SKM-1 (cell line): ENCODE measurements around the gene VPS26C.
"Not testable (repeated sequence)": the region's sequence is repeated elsewhere in the genome, so short reads cannot be mapped to it uniquely, and the experiment has no call there.

Experiments
- DNase-seq: peaks from one replicate; lab custom pipeline; 2025; ENCODE audit not compliant: unreplicated experiment; lab: John Stamatoyannopoulos, UW

The VPS26C gene

DNA sequence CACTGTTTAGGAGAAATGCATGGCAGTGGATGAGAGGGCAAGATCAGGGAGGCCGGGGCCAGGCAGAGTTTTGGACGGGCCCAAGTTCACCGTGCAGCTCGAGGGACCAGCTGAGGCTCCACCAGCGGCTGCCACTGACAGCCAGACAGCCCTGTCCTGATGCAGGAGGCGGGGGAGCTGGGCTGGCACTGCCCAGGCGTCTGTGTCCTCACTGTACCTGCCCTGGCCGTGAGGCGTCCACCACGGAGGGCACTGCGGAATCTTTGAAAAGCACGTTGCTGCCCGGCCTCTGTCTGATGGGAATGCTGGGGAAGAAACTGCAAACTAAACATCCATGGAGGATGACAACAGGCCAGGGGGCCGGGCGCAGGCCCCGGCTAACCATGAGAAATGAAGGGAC lies 35.5 kb downstream of the VPS26C start:
- DNase-seq, result no peak

DNA sequence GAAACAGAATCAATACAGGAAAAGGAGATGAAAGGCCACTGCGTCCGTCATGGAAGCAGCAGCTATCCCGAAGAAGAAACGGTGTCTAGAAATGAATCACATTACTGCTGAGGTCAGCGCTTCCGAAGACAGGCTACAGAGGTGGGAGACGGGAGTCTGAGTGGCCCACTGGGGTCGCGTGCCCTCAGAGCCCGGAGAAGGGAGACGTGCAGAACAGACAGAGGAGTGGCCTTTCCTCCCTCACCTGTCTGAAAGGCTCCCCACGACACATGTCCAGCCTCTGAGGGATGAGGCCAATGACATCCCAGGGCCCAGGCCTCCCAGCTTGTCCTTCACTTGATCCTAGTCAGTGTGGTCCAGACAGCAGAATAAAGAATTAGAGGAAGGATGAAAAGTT lies 35.9 kb downstream of the VPS26C start:
- DNase-seq, result no peak

DNA sequence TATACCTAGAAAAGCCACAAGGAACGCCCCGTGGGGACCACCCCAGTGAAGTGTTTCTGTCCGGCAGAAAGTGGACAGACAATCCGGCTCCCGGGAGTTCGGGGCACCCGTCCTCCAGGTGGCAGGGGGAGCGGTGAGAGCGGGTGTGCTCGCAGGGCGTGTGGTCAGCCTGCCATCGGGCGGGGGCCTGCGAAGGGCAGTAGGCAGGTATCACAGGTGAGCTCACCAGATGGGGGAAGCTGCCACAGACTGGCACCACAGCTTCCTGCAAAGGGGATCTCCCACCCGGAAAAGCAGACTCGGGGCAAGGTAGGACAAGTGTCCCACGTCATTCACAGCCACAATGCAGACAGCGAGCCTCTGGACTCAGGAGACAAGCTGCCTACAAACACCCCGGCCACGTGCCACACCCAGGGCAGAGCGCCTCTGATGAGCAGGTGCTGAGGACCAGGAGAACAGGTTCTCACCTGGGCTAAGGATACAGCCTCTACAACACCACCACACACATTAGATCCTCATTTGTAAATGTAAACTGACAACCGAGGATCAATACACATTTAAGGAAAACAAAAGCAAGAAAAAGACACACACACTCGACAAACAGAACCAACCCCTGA lies 36.4 kb downstream of the VPS26C start:
- DNase-seq, result no peak

DNA sequence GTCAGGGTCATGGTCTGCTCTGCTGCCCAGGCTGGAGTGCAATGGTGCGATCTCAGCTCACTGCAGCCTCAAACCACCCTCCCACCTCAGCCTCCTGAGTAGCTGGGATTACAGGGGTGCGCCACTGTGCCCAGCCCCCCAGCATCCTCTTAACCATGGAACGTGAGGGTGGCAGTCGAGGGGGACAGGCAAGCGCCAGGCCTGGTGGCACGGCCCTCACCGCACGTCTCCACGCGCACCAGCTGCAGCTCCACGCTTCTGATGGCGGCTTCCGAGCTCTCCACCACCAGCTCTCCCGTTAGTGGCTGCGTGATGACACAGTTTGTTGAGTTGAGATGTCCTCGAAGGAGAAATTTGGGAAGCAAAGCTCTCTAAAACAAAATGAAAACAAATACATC lies 39.1 kb downstream of the VPS26C start:
- no peak for DNase-seq

DNA sequence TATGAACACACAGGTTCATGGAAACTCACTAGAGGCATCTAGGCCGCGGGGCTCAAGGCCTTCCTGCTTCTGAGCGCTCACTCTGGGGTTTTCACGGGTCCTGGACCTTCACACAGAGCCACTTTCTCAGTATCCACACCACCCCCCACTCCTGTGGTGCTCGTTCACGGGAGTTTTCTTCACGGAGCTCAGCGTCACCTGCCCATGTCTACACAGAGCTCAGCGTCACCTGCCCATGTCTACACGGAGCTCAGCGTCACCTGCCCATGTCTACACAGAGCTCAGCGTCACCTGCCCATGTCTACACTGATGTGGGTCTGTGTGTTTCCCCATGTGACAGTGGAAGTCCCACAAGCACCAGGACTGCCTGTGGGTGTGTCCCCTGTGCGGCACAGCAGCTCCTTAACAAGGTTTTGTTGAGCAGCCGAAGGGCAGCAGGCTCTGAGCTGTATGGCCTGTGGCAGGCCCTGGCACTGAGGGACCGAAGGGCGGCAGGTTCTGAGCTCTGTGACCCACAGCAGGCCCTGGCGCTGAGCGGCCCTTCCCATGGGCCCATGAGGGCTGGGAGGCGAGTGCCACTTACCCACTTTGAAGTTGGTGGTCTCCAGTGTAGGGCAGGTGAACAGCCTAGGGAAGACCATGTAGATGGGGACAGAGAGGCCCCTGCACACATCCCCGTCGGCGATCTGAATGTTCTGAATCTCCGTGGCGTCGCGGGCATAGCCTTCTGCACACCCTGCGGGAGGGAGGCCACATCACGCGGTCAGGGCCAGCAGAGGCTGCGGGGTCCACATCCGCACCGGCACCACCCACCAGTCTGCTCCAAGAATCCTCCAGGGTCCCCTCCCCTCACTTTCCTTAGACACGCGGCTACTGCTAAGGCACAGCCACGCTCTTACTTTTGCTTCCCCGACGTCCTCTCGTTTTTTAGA lies 39.8 kb downstream of the VPS26C start:
- DNase-seq, result no peak

DNA sequence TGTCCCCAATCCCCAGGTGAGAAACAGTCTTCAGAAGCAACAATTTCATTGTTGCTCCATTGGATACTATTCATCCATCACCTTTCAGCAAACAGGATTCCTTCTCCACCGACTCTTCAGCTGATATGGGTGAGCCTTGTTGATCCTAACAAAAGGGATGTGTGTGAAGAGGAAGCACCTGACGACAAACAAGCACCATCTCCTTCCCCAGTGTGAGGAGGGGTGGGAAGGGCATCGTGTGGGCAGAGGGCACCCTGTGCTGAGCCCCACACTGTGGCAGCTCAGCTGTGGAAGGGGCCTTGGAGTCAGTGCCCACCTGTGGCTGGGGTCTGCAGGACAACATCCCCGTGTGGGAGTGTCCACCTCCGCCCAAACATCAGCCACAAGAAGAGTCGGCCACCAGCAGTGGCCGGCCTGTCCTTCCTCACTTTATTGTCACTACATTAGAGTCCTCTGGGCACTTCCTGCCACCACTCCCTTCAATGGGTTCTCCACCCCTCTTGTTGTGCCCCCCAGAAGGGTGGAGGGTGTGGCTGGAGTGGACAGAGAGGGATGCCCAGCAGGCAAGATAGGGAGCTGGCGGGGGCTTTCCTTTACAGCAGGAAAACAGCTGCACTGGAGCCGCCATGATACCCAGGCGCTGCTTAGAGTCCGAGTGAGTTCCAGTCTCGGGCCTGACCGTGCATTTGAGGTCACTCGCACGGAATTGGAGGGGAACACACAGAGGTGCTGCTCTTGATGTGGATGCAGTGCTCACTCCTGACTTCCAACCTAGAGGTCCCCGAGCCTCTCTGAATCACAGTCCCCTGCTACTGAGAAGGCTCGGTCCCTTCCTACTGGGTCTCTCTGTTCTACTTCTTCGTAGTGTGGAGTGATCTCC lies 40.9 kb downstream of the VPS26C start:
- DNase-seq, result no peak

DNA sequence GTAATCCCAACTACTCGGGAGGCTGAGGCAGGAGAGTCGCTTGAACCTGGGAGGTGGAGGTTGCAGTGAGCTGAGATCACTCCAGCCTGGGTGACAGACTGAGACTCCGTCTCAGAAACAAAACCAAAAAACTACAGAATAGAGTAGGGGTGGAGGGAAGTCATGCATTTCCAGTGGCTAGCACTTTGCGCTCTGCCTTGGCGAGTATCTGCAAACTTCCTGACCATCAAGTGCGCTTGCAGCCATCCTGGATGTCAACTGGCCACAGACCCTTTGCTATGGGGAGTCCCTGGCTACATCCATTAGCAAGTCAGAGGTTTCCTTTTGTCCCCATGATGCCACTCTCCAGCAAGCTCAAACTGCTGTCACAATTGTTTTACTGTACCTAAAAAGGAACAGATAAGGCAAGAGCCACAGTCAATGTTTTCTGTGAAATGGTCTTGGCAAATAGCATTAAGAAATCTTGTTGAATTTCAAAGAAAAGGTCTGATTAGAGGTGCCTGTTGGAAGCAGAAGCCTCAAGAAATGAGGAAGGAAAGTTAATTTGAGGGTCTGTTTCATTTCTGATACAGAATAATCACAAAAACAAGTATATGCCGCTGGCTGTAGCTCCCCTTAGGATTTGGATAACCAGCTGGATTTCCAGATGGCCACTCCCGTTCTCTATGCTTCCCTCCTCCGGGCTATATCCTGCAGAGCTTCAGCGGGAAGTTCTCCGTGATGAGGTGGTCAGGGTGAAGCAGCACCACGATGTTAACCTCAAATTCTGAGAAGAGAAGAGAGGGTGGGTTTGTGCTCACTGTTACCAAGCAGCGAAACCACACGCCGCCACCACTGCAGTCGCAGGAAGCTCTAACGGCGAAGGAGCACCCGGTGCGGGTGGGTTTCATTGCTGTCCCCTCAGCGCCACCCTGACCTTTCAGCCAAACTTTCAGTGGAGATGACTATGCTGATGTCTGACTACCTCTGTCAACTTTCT lies 42.0 kb downstream of the VPS26C start:
- no peak for DNase-seq

DNA sequence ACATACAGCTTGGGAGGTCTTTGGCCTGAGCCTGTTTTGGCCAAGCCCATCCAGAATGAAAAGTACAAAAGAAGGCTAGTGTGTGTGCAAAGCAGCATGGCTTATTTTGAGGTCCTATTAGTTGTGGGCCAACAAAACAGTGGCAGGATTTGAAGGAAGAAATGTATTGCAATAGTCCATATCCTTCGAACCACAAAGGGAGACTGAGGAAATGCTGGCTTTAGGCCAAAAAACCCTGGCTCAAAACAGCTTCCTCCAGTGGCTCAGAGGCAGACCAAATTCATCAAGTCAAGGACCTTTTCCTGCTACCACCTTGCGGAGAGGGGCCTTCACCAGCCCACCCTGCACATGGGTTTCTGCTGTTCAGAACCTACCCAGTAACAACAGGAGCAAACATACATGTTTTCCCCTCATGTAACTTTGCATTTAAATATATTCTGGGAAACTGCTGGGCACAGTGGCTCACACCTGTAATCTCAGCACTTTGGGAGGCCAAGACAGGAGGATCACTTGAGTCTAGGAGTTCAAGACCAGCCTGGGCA lies 43.3 kb downstream of the VPS26C start:
- DNase-seq, result no peak

DNA sequence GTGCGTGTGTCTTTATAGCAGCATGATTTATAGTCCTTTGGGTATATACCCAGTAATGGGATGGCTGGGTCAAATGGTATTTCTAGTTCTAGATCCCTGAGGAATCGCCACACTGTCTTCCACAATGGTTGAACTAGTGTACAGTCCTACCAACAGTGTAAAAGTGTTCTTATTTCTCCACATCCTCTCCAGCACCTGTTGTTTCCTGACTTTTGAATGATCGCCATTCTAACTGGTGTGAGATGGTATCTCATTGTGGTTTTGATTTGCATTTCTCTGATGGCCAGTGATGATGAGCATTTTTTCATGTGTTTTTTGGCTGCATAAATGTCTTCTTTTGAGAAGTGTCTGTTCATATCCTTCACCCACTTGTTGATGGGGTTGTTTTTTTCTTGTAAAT lies 44.9 kb downstream of the VPS26C start:
- not testable (repeated sequence) for DNase-seq

DNA sequence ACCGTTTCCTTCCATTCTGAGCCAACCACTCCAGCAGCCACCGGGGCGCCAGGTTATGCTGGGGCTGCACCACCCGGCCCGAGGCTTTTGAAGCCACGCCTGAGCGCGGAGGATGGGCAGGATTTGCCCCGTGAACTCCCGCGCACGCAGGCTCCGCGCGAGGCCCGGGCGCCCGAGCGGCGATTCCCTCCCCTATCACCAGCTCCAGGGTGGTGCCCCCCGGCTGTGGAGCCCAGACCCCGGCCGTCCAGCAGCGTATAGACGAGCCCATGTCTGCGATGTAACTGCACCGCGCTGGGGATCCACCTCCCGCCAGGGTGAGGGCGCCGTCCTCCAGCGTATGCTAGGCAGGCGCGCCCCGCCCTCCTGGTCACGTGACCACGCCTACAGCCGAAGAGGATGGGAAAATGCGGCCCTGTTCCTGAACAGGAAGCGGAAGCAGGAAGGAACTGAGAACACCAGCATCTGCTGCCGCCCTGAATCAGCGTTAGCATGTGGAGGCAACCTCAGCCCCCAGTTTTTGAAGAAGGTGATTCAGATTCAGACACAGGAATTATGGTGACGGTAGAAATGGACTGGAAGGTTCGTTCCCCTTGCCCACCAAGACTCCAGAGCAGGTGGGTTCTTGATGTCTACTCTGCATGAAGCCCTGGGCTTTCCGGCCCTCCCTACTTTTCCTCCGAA lies 46.0 kb downstream of the VPS26C start:
- DNase-seq, result peak; percentile 86

DNA sequence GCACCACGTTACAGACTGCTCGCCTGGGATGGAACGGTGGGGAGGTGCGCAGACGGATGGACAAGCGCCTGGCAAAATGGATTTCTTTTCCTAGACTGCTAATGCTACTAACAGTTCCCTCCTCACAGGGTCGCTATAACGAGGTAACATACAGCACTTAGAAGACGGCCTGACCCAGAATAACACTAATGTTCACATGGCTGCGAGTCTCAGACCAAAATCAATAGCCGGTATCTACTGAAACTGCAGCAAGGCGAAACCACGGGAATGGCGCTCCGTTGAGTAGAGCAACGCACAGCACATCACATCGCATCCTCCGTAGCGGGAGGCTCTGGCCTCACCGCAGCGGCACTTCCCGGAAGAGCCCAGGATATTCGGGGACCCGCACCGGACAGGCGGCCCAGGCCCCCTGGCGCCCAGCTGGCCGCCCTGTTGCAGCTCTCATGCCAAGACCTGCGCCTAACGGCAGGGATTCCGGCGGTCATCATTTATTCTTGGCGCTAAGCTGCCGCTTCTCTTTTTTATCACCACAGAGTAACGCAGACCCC lies 46.6 kb downstream of the VPS26C start:
- DNase-seq, result no peak

DNA sequence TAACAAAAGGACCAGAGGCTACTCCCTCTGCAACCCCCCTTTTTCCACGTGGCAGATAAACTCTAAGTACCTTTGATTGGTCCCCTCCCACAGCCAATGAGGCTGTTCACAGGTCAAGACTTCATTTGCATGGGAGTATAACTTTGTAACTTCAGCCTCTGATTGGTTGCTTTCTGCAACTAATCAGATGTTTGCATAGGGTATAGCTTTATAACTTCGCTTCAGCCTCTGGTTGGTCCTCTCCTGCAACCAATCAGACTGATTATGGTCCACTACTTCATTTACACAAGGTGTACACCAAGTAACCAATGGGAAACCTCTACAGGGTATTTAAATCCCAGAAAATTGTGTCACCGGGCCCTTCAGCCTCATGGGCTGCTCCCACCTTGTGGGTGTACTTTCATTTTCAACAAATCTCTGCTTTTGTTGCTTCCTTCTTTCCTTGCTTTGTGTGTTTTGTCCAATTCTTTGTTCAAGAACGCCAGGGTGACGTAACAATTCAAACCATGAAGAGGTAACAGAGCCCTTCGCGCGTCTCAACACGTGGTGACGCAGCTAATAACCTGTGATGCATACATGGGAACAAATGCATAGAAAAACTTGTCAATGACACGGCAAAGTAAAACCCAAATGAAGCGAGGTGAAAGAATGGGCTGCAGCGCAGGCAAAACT lies 47.2 kb downstream of the VPS26C start:
- DNase-seq, result no peak

DNA sequence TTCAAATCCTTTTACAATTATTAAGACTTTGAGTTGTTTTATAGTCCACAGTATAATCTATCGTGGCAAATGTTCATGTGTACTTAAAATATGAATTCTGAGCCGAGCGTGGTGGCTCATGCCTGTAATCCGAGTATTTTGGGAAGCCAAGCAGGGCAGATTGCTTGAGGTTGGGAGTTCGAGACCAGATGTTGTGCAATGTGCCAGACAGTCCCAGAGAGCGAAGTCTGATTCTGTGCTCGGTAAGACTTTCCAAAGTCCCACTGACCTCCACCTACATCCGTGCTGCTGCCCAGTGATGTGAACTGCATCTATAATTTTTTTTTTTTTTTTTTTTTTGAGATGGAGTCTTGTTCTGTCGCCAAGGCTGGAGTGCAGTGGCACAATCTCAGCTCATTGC lies 52.2 kb downstream of the VPS26C start:
- DNase-seq, result no peak

DNA sequence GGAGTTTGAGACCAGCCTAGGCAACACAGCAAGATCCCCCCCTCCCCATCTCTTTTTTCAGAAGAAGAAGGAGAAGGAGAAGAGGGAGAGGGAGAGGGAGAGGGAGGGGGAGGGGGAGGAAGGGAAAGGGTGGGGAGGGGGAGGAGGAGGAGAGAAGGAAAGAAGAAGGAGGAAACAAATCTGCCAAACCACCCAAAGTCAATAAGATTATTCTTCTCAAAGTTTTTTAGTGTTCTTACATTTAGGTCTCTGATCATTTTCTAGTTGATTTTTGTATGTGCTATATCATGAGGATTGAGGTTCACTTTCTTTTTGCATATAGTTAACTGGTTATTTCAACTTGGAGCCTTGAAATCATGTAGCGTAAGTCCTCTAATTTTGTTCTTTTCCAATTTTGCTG lies 56.3 kb downstream of the VPS26C start:
- no peak for DNase-seq

DNA sequence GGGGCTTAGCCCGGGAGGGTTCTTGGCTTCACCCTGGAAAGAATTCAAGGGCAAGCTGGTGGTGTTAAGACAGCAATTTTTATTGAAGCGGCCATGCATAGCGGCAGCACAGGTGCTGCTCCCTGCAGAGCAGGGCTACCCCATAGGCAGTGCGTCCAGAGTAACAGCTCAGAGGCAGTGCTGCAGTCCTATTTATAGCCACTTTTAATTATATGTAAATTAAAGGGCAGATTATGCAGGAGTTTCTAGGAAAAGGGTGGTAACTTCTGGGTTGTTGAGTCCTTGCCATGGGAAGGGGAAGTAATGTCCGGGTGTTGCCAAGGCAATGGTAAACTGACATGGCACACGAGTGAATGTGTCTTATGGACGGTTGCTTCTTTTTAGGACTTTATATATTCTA lies 57.0 kb downstream of the VPS26C start:
- no peak for DNase-seq

DNA sequence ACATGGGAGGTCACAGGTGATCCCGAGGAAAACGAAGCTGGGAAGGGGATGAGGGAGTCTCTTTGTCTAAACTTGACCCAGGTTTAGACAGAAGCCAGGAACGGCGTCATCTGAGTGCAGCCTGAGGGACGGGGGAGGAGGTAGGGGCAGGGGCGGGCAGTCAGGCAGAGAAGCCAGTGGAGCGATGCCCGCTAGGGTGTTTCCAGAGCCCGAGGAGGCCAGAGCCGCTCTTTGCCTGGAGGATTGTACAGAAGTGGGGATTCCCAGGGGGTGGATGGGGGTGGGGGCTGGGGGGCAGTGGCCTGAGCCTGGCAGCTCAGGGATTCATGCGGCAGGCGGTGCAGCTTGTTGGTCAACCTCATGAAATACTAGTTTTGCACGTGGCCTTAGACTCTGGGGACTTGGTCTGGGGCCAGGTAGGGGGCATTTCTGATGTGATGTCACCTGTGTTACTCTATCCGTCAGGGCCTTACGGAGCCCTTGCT lies 58.4 kb downstream of the VPS26C start:
- DNase-seq, result no peak

DNA sequence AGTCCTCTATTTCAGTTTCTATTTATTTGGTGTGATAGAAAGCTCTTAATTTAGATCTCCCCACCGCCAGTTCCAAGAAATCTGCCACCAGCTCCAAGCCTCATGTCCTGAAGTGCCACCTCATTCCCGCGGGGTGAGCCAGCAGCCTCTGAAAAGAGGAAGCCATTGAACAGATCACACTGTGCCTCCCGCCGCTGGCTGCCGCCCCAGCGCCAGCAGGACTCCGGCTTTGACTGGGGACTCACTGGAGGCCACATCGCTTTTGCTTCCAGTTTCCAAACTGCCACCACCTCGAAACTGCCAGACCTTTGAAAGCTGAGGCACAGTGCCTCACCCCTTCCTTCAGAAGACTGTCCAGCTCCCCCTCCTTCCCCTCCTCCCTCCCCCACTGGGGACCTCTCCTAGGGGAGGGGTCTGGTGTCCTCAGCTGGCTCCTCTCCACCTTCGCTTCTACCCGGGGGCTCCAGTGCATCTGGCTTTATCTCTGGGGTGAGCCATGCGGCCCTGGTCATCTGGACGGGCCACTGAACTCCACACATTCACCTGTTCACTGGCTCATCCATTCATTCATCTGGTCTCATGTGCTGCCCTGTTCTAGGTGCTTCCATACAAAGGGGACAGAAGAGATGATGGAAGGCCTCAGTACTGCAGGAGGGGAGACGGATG lies 58.9 kb downstream of the VPS26C start:
- peak; percentile 28 for DNase-seq

DNA sequence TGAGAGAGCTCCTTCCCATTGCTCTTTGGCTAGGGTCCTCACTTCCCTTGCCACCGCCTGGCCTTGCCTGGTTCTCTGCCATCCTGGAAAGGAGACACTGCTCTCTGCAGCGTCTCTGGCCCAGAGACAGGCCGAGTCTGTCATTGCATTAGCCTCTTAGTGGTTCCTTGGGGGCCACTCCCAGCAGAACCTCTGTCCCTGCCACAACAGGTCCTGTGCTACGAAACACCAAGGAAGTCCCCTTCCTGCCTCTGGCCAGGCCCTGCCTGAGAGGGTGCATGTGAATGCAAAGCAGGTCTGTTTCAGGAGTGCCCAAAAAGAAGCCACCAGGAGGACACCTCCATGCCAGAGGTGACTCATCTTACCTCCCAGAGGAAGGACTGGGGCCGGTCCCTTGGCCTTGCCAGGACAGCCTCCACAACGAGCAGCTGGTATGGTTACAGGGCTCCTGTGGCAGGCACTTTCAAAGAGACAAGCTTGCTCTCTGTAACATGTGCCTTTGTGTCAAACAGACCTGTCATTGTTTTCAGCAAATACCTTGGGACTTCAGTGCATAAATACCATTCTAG lies 59.6 kb downstream of the VPS26C start:
- DNase-seq, result no peak
